Measurements from ENCODE around the gene CHMP4B. TPM values are rescaled to one million over a fixed set of nuclear protein-coding genes. Genes with fewer than 3 reads are reported as not detected.

CHMP4B gene
- polyA plus RNA-seq, 1 of the 3 experiments (the other 2 are of a cell fraction), result 123 TPM

DNA sequence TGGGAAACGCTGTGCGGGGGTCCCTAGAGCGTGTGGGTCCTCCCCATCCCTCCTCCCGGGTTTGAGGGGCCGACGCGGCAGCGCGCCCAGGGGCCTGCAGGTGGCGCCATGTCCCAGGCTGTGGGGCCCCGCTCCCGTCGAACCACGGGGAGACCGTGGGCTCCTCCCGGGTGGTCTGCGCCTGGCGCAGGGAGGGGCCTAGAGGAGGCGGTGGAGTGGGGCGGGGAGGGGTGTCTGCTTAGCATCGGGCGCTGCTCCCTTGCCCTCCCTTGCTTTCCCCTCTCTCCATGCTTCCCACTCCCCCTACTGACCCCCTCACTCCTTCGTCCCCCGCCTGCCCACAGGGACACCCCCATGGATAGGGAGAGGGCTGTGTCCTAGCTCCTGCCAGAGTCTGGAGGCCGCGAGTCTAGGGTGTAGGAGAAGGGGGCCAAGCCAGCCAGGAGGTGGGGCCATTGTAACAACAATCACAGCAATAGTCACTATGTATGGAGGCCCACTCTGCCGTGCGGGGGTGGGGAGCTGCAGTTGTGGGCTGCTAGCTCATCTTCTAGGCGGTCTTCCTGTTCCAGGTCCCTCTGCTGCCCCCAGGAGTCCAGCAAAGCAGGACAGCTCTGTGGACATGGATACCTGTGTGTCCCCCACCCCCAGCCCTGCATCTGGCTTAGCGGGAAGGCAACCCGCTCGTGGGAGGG is 51.7 kb downstream of the CHMP4B start:
- no peak for TF ChIP-seq NRF1 (IDR thresholded peaks at IDR 0.05; ENCODE audit: low read depth, low read length)
- TF ChIP-seq, protein P1, sequence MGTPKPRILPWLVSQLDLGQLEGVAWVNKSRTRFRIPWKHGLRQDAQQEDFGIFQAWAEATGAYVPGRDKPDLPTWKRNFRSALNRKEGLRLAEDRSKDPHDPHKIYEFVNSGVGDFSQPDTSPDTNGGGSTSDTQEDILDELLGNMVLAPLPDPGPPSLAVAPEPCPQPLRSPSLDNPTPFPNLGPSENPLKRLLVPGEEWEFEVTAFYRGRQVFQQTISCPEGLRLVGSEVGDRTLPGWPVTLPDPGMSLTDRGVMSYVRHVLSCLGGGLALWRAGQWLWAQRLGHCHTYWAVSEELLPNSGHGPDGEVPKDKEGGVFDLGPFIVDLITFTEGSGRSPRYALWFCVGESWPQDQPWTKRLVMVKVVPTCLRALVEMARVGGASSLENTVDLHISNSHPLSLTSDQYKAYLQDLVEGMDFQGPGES (IDR thresholded peaks at IDR 0.05; ENCODE audit: low read depth, low read length), result no peak
- TF ChIP-seq, protein P2, sequence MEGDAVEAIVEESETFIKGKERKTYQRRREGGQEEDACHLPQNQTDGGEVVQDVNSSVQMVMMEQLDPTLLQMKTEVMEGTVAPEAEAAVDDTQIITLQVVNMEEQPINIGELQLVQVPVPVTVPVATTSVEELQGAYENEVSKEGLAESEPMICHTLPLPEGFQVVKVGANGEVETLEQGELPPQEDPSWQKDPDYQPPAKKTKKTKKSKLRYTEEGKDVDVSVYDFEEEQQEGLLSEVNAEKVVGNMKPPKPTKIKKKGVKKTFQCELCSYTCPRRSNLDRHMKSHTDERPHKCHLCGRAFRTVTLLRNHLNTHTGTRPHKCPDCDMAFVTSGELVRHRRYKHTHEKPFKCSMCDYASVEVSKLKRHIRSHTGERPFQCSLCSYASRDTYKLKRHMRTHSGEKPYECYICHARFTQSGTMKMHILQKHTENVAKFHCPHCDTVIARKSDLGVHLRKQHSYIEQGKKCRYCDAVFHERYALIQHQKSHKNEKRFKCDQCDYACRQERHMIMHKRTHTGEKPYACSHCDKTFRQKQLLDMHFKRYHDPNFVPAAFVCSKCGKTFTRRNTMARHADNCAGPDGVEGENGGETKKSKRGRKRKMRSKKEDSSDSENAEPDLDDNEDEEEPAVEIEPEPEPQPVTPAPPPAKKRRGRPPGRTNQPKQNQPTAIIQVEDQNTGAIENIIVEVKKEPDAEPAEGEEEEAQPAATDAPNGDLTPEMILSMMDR (IDR thresholded peaks at IDR 0.05), result peak; percentile 70
- peak; percentile 79 for TF ChIP-seq SMC3 (IDR thresholded peaks at IDR 0.05; ENCODE audit: low read depth, low read length)
- TF ChIP-seq RAD21 (IDR thresholded peaks at IDR 0.05; ENCODE audit: low read length), result peak; percentile 76
- no peaks in the 10 kb centered on the region for H3K79me2 ChIP-seq (ENCODE audit: insufficient read depth)
- no peak overlapping the region for H3K9ac ChIP-seq
- H2AFZ ChIP-seq (ENCODE audit: low read depth), result no peak overlapping the region
- H3K9me2 ChIP-seq, result no peaks in the 10 kb centered on the region
- no peaks in the 10 kb centered on the region for H4K20me1 ChIP-seq (ENCODE audit: insufficient read depth)
- no peaks in the 10 kb centered on the region for H3K36me3 ChIP-seq (replicated peaks in 1 of 2; ENCODE audit: control insufficient read depth in 1 of 2, insufficient read depth in 2 of 2, low read length in 1 of 2)
- ChIA-PET POLR2A (interaction anchor here (1.5 to 2.6 kb wide), 2 partner anchors 51 to 130 kb away, joined by 5 to 8 read pairs; partner anchors contain the start of genes CHMP4B and RALY), CTCF (interaction anchor here (0.6 to 6.1 kb wide), 54 partner anchors 12 to 903 kb away, joined by 3 to 109 read pairs (median 5); partner anchors contain the start of genes AHCY, PXMP4 and RALY)
- H3K27ac ChIP-seq (ENCODE audit: low read depth in 2 of 2, low read length in 1 of 2), result peak overlapping the region in 1 of 2 experiments; percentile 95; a peak in 2 of 4 replicates
- no peaks in the 10 kb centered on the region for H3K9me3 ChIP-seq
- H3K4me2 ChIP-seq, result no peak overlapping the region
- 63% methylated on average over 7 of the region's 32 CpGs for WGBS (ENCODE audit: low lambda C conversion rate)
- H3K4me3 ChIP-seq (ENCODE audit: low read depth in 2 of 2, low read length in 1 of 2), result no peak overlapping the region
- no peaks in the 10 kb centered on the region for H3F3A ChIP-seq (replicated peaks; ENCODE audit: insufficient read depth)
- DNase-seq, result peak; percentile 90
- H3K4me1 ChIP-seq (ENCODE audit: control insufficient read depth in 1 of 2, insufficient read depth in 2 of 2, low read depth in 1 of 2, low read length in 1 of 2), result peaks cover 0 to 60% of the 10 kb centered on the region in 2 experiments; a peak in 2 of 4 replicates
- H3K27me3 ChIP-seq (ENCODE audit: insufficient read depth), result 0 out of 2 replicates have a peak, but pooled peaks cover 4% of the 10 kb centered on the region

DNA sequence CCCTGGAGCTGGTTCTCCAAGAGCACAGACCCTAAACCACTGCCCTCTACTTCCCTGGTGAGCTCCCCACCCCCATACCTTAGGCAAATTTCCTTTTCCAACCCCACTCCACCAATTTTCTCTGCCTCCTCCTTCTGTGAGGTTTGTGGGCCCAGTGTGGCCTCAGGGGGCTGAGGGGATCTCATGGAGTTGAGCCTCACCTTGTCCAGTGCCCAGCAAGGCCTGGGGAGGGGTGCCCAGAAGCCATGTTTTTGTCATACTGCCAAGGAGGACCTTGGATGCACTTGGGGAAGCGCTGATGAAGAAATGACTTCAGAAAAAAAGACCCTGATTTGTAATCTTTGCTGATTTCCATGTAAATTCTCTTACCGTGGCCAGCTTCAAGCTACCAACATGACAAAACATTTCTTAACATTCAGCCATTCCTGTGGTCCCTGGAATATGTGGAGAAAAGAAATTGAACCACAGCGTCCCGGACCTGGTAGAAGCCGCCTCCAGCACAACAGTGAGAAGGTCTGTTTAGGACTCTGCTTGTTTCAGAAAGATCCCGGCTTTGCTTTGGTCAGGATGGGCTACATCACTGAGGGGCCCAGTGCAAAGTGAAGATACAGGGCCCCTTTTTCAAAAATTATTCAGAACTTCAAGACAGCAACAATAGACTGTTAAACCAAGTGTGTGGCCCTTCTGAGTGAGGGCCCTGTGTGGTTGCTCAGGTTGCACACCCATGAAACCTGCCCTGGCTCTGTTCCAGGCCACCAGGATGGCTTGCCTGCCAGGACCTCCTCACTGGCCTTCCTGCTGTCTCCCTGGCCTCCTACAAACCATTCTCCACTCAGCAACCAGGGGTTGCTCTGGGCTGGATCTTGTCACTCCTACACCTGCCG is 52.5 kb downstream of the CHMP4B start:
- Histone ChIP-seq H3K9me3 (no peaks in the 10 kb centered on the region), H3K36me3 (replicated peaks in 1 of 2; ENCODE audit: control insufficient read depth in 1 of 2, insufficient read depth in 2 of 2, low read length in 1 of 2) (no peaks in the 10 kb centered on the region), H3K79me2 (ENCODE audit: insufficient read depth) (no peaks in the 10 kb centered on the region), H3K9ac (no peak overlapping the region), H3F3A (replicated peaks; ENCODE audit: insufficient read depth) (no peaks in the 10 kb centered on the region), H3K4me2 (no peak overlapping the region), H3K4me3 (ENCODE audit: low read depth in 2 of 2, low read length in 1 of 2) (no peak overlapping the region), H3K9me2 (no peaks in the 10 kb centered on the region), H3K27ac (ENCODE audit: low read depth in 2 of 2, low read length in 1 of 2) (peak overlapping the region in 1 of 2 experiments; percentile 95; a peak in 2 of 4 replicates), H4K20me1 (ENCODE audit: insufficient read depth) (no peaks in the 10 kb centered on the region), H2AFZ (ENCODE audit: low read depth) (no peak overlapping the region), H3K4me1 (ENCODE audit: control insufficient read depth in 1 of 2, insufficient read depth in 2 of 2, low read depth in 1 of 2, low read length in 1 of 2) (peaks cover 0 to 63% of the 10 kb centered on the region in 2 experiments; a peak in 2 of 4 replicates), H3K27me3 (ENCODE audit: insufficient read depth) (0 out of 2 replicates have a peak, but pooled peaks cover 4% of the 10 kb centered on the region)
- WGBS (ENCODE audit: low lambda C conversion rate), result 96% methylated on average over 7 of the region's 7 CpGs
- TF ChIP-seq EP300 (IDR thresholded peaks at IDR 0.05; ENCODE audit: borderline replicate concordance in 1 of 2, low read depth in 1 of 2, low read length in 1 of 2) (no peak), RXRA (IDR thresholded peaks at IDR 0.05; ENCODE audit: borderline replicate concordance, low read depth) (no peak)
- DNase-seq, result no peak
- ChIA-PET POLR2A (interaction anchor here (1.0 to 2.6 kb wide), 3 partner anchors 52 to 197 kb away, joined by 3 to 8 read pairs (median 5); partner anchors contain the start of genes CHMP4B and RALY), CTCF (interaction anchor here (0.6 to 6.1 kb wide), 50 partner anchors 9 to 902 kb away, joined by 3 to 109 read pairs (median 5); partner anchors contain the start of genes PXMP4 and RALY)

All from SK-N-SH (cell line).